H1 (cell line): ENCODE data around the gene ITSN1. TPM values are rescaled to one million over a fixed set of nuclear protein-coding genes. Genes with fewer than 3 reads are reported as not detected.

ENCODE experiments used
- EZH2 ChIP-seq: fragments of 200-600 bp; sonication (generic); IDR thresholded peaks from 2 replicates; pipeline ENCODE4 v1.7.1; 2012; ENCODE audit warnings: low read depth, mild to moderate bottlenecking, moderate library complexity, low read length, inconsistent platforms; ENCODE audit not compliant: severe bottlenecking
- GABPA ChIP-seq: IDR thresholded peaks from 2 replicates; pipeline ENCODE4 v1.6.1; 2011; ENCODE audit warnings: mild to moderate bottlenecking, low read length, moderate library complexity, borderline replicate concordance; ENCODE audit not compliant: insufficient read depth
- HDAC2 ChIP-seq, 2 experiments: fragments of 300-600 bp in 1 of 2; sonication (generic) in 1 of 2; IDR thresholded peaks; 2 replicates each; pipeline ENCODE4 v1.6.1; 2011 to 2012; ENCODE audit warnings: low read depth in 2 of 2, low read length in 2 of 2, mild to moderate bottlenecking in 2 of 2, moderate library complexity in 2 of 2, borderline replicate concordance in 1 of 2, inconsistent platforms in 1 of 2
- HDAC6 ChIP-seq: IDR thresholded peaks from one replicate; pipeline ENCODE4 v1.7.1; 2012; ENCODE audit warnings: low read depth, mild to moderate bottlenecking, inconsistent platforms, low read length, moderate library complexity
- RBBP5 ChIP-seq: IDR thresholded peaks from 2 replicates; pipeline ENCODE4 v1.7.1; 2012; ENCODE audit warnings: low read depth, mild to moderate bottlenecking, inconsistent platforms, low read length, moderate library complexity, borderline replicate concordance
- RXRA ChIP-seq: IDR thresholded peaks from 2 replicates; pipeline ENCODE4 v1.6.1; 2011; ENCODE audit warnings: low read depth, mild to moderate bottlenecking, low read length, moderate library complexity; ENCODE audit not compliant: insufficient read depth
- SAP30 ChIP-seq: fragments of 300-600 bp; sonication (generic); IDR thresholded peaks from 2 replicates; pipeline ENCODE4 v1.7.1; 2012; ENCODE audit warnings: low read length, moderate library complexity, mild to moderate bottlenecking, inconsistent platforms; ENCODE audit not compliant: insufficient read depth, insufficient replicate concordance
- TAF1 ChIP-seq: IDR thresholded peaks from 2 replicates; pipeline ENCODE4 v1.6.1; 2011; ENCODE audit warnings: mild to moderate bottlenecking, low read depth, low read length
- TEAD4 ChIP-seq: IDR thresholded peaks from 2 replicates; pipeline ENCODE4 v1.6.1; 2012; ENCODE audit warnings: low read depth, low read length, inconsistent platforms, mixed read lengths
- polyA plus RNA-seq, 7 experiments: library from polyadenylated mRNA; depleted of rRNA in 3 of 7; stranded (reverse) in 5 of 7; unstranded in 2 of 7; fragments of >200 nt in 5 of 7; fragments of 200-250 nt in 2 of 7; gene quantifications; 1 replicate in 5 of 7; 2 replicates in 1 of 7; 4 replicates in 1 of 7; pipeline versions ENCODE4 v1.2.1 to v1.2.3, GENCODE V29; 2011 to 2013; ENCODE audit warnings: missing spikeins in 2 of 7, mixed read lengths in 2 of 7
- total RNA-seq: library from RNA; stranded (reverse); fragmentation: NEBNext Ultra II Directional; extraction: Animal tissue kit (Norgen Biotek cat#: 25700); gene quantifications from 2 replicates; pipeline ENCODE4 v1.2.1, GENCODE V29; 2021
- TF ChIP-seq, protein P1 (sequence below): fragments of 300-600 bp; sonication (generic); IDR thresholded peaks from 2 replicates; pipeline ENCODE4 v1.7.1; 2012; ENCODE audit warnings: low read length, moderate library complexity, mild to moderate bottlenecking, inconsistent platforms; ENCODE audit not compliant: insufficient replicate concordance

The ITSN1 gene
- total and polyA plus RNA-seq, 2 of the 8 experiments (the other 6 are each of a cell fraction or from before 2014, with no cell fraction given) = 60.8 to 78.1 TPM

DNA sequence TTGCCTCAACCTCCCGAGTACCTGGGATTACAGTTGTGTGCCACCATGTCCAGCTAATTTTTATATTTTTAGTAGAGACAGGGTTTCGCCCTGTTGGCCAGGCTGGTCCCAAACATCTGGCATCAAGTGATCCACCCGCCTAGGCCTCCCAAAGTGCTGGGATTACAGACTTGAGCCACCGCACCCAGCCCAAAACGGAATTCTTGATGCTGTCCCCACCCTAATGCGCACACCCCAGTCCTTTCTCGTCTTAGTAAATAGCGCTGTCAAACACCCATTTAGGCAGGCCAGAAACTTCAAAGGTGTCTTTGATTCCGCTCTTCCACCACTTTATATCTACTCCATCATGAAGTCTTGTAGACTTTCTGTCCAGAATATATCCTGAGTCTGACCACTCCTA, 35.1 kb downstream of the ITSN1 start (continued):
- TF ChIP-seq, protein P1, sequence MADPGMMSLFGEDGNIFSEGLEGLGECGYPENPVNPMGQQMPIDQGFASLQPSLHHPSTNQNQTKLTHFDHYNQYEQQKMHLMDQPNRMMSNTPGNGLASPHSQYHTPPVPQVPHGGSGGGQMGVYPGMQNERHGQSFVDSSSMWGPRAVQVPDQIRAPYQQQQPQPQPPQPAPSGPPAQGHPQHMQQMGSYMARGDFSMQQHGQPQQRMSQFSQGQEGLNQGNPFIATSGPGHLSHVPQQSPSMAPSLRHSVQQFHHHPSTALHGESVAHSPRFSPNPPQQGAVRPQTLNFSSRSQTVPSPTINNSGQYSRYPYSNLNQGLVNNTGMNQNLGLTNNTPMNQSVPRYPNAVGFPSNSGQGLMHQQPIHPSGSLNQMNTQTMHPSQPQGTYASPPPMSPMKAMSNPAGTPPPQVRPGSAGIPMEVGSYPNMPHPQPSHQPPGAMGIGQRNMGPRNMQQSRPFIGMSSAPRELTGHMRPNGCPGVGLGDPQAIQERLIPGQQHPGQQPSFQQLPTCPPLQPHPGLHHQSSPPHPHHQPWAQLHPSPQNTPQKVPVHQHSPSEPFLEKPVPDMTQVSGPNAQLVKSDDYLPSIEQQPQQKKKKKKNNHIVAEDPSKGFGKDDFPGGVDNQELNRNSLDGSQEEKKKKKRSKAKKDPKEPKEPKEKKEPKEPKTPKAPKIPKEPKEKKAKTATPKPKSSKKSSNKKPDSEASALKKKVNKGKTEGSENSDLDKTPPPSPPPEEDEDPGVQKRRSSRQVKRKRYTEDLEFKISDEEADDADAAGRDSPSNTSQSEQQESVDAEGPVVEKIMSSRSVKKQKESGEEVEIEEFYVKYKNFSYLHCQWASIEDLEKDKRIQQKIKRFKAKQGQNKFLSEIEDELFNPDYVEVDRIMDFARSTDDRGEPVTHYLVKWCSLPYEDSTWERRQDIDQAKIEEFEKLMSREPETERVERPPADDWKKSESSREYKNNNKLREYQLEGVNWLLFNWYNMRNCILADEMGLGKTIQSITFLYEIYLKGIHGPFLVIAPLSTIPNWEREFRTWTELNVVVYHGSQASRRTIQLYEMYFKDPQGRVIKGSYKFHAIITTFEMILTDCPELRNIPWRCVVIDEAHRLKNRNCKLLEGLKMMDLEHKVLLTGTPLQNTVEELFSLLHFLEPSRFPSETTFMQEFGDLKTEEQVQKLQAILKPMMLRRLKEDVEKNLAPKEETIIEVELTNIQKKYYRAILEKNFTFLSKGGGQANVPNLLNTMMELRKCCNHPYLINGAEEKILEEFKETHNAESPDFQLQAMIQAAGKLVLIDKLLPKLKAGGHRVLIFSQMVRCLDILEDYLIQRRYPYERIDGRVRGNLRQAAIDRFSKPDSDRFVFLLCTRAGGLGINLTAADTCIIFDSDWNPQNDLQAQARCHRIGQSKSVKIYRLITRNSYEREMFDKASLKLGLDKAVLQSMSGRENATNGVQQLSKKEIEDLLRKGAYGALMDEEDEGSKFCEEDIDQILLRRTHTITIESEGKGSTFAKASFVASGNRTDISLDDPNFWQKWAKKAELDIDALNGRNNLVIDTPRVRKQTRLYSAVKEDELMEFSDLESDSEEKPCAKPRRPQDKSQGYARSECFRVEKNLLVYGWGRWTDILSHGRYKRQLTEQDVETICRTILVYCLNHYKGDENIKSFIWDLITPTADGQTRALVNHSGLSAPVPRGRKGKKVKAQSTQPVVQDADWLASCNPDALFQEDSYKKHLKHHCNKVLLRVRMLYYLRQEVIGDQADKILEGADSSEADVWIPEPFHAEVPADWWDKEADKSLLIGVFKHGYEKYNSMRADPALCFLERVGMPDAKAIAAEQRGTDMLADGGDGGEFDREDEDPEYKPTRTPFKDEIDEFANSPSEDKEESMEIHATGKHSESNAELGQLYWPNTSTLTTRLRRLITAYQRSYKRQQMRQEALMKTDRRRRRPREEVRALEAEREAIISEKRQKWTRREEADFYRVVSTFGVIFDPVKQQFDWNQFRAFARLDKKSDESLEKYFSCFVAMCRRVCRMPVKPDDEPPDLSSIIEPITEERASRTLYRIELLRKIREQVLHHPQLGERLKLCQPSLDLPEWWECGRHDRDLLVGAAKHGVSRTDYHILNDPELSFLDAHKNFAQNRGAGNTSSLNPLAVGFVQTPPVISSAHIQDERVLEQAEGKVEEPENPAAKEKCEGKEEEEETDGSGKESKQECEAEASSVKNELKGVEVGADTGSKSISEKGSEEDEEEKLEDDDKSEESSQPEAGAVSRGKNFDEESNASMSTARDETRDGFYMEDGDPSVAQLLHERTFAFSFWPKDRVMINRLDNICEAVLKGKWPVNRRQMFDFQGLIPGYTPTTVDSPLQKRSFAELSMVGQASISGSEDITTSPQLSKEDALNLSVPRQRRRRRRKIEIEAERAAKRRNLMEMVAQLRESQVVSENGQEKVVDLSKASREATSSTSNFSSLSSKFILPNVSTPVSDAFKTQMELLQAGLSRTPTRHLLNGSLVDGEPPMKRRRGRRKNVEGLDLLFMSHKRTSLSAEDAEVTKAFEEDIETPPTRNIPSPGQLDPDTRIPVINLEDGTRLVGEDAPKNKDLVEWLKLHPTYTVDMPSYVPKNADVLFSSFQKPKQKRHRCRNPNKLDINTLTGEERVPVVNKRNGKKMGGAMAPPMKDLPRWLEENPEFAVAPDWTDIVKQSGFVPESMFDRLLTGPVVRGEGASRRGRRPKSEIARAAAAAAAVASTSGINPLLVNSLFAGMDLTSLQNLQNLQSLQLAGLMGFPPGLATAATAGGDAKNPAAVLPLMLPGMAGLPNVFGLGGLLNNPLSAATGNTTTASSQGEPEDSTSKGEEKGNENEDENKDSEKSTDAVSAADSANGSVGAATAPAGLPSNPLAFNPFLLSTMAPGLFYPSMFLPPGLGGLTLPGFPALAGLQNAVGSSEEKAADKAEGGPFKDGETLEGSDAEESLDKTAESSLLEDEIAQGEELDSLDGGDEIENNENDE = no peak
- TF ChIP-seq EZH2 (no peak), RXRA (no peak), GABPA (no peak), HDAC2 (IDR thresholded peaks at IDR 0.05; ENCODE audit: borderline replicate concordance in 1 of 2, low read depth in 2 of 2, low read length in 2 of 2) (no peak), RBBP5 (no peak), SAP30 (no peak), HDAC6 (no peak), TEAD4 (no peak), TAF1 (no peak)
